GM10266 (cell line): ENCODE results near the gene SIX5.
A peak's percentile ranks its signal among the peaks of the same experiment; 100 is the strongest.

ENCODE experiments used
- DNase-seq: peaks from one replicate; pipeline ENCODE4 v3.0.0; 2012; ENCODE audit errors: extremely low spot score
- TF ChIP-seq, protein P1 (sequence below): IDR thresholded peaks from 2 replicates; pipeline ENCODE4 v1.5.1; 2012; ENCODE audit warnings: mild to moderate bottlenecking, low read depth; ENCODE audit not compliant: control insufficient read depth, insufficient read depth; ENCODE audit errors: missing control alignments

Gene SIX5

DNA sequence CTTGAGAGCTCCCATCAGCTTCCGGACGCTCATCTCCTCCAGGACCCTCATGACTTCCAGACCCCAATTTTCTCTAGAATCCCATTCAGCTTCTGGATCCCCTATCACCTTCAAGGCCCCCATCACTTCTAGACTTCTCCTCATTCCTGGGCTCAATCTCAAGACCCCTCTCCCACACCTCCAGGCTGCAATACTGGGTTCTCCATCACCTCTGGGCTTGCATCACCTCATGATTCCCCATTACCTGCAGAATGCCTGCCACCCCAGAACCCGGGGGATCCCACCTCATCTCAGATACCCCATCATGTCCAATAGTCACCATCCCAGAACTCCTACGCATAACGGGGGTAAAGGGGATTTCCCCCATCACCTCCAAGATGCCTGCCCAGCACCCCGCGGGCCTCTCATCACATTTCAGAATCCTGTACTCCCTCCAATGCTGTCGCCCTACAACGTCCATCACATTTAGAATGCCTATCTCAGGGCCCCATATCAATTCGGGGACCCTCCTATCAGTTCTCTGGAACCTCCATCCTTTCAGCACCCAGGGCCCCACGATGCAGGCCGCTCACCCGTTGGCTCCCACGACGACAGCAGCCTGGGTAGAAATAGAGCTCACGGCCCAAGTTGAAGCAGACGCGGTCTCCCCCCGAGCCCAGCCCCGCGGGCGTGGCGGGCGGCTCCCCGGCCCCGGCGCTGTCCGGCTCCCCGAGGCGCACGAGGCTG, 22.9 kb upstream of the SIX5 start:
- peak; percentile 32 for DNase-seq
- TF ChIP-seq, protein P1, sequence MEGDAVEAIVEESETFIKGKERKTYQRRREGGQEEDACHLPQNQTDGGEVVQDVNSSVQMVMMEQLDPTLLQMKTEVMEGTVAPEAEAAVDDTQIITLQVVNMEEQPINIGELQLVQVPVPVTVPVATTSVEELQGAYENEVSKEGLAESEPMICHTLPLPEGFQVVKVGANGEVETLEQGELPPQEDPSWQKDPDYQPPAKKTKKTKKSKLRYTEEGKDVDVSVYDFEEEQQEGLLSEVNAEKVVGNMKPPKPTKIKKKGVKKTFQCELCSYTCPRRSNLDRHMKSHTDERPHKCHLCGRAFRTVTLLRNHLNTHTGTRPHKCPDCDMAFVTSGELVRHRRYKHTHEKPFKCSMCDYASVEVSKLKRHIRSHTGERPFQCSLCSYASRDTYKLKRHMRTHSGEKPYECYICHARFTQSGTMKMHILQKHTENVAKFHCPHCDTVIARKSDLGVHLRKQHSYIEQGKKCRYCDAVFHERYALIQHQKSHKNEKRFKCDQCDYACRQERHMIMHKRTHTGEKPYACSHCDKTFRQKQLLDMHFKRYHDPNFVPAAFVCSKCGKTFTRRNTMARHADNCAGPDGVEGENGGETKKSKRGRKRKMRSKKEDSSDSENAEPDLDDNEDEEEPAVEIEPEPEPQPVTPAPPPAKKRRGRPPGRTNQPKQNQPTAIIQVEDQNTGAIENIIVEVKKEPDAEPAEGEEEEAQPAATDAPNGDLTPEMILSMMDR = no peak

DNA sequence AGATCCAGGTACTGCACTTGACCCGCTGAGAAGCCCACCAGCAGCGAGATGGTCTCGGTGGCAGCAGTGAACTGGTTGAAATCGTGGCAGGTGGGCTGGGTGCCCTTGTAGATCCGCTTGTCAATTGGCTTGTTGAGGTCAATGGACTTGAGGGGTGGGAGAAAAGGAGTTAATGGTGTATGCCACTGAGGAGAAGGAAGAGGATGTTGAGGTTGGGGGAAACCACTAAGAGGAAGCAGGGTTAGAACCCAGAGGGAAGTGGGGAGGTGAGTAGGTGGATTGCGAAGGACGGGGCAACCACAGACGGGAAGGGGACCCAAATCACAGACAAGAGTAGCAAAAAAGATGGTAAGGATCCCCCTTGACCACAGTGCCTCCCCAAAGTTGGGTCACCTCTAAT, 21.9 kb upstream of the SIX5 start:
- TF ChIP-seq, protein P1 = no peak
- no peak for DNase-seq

DNA sequence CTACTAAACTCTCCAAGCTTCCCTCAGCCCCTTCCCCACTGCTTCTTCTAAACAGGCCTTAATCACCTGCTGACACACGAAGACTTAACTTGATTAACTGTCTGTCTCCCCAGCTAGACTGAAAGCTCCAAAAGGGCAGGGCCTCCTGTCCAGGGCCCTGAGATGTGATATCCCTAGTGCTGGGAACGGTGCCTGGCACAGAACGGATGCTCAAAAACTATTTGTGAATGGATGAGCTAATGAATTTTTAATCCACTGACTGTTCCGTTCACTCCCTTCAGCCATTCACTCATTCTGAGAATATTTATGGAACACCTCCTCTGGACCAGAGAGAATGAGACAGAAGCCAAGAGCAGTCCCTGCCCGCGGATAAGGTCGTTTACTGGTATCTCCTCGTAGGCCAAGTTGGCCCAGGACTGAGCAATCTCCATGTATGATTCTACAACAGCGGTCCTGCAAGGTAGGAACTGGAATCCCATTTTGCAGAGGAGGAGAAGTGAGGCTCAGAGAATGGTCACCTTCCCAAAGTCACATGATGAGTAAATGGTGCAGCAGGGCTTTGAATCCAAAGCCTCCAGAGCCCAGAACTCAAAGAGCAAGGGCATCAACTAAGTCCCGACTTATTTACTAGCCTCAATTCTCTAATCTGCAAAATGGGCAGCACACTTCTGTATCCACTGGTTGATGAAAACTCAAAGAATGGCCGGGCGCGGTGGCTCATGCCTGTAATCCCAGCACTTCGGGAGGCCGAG, 20.2 kb upstream of the SIX5 start:
- DNase-seq = no peak
- TF ChIP-seq, protein P1 = no peak

DNA sequence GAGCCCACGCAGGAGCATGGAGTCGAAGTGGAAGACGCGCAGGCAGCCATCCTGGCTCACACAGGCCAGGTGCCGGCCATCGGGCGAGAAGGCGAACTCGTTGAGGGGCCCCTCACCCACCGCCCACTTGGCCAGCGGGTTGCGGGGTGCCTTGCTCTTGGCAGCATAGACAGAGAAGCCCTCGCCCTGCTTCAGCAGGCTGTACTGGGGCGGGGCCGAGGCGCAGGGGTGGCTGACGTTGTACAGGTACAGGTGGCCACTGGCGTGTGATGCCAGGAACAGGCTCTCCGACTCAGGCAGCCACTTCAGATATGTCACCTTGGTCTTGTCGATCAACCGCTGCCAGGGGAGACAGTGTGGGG, 17.5 kb upstream of the SIX5 start:
- no peak for DNase-seq
- TF ChIP-seq, protein P1 = no peak

DNA sequence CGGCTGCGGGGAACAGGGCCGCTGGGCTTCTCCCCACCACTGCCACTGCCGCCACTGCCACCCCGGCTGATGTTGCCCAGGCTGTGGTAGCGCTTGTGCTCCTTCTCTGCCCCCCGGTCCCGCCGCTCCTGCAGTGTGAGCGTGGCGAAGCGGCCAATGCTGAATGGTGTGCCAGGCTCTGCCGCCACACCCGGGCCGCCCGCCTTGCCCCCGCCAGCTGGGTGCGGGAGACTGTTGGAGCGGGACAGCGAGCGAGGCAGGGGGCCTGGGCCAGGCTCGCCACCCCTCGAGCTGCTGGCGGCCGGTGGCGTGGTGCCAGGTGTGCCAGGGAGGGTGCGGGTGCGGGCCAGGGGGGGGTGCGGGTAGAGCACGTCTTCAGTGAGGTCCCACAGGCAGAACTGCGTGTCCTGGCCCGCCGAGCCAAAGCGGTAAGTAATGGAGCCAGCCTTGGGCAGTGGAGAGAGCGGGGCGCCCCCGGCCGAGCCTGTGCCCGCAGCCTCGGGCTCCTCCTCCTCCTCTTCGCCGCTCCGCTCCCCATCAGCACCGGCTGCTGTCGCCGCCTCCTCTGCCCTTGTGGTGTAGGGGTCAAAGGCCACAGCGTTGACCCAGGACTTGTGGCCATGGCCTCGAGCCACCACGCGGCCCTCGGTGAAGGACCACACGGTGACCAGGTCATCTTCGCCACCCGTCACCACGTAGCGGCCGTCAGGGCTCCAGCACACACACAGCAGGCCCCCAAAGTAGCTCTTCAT, 16.9 kb upstream of the SIX5 start:
- TF ChIP-seq, protein P1 = no peak
- no peak for DNase-seq

DNA sequence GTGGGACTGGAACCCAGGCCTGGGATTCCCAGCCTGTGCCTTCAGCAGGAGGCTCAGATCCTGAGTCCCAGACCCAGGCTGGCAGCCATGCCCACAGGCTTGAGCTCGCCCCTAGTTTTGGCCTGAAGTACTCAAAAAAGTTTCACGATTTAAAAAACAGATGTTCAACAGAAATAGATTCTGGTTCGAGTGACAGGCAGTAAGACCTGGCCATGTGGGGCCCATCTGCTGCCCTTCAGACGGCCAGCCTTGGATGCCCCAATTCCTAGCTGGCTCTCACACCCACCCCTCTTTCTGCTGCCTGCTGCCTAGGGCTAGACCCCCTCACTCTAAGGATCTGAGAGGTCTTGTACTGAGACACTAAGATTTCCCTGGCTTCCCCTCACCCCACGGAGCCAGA, 16.0 kb upstream of the SIX5 start:
- TF ChIP-seq, protein P1 = no peak
- DNase-seq = no peak
